HepG2 (cell line): Measurements from ENCODE around the gene HSD11B2. TPM values are rescaled to one million over a fixed set of nuclear protein-coding genes. Genes with fewer than 3 reads are reported as not detected.

Source experiments
- ELF3 ChIP-seq: IDR thresholded peaks from 2 replicates; pipeline ENCODE4 v1.6.1; 2016; ENCODE audit warnings: missing genetic modification reagents, missing compliant biosample characterization
- FOSL1 ChIP-seq: sonication (generic); formaldehyde crosslinking; IDR thresholded peaks from 2 replicates; pipeline ENCODE4 v1.9.0; 2021; ENCODE audit warnings: missing genetic modification reagents, borderline replicate concordance
- GPN1 ChIP-seq: sonication (generic); formaldehyde crosslinking; IDR thresholded peaks from 2 replicates; pipeline ENCODE4 v1.5.1; 2020; ENCODE audit warnings: missing genetic modification reagents, borderline replicate concordance
- IRX3 ChIP-seq: sonication (generic); formaldehyde crosslinking; IDR thresholded peaks from 2 replicates; pipeline ENCODE4 v1.8.1; 2023; ENCODE audit warnings: mild to moderate bottlenecking, low read depth, missing genetic modification reagents, borderline replicate concordance
- LCORL ChIP-seq, 2 experiments: fragments of 450-650 bp in 1 of 2; sonication (generic) in 1 of 2; formaldehyde crosslinking in 1 of 2; IDR thresholded peaks; 2 replicates each; pipeline versions ENCODE4 v1.5.0 to v1.6.1; 2017 to 2020; ENCODE audit warnings: antibody characterized with exemption in 1 of 2, missing genetic modification reagents in 1 of 2
- MTA1 ChIP-seq: sonication (generic); formaldehyde crosslinking; IDR thresholded peaks from 2 replicates; pipeline ENCODE4 v1.4.0; 2020; ENCODE audit warnings: missing genetic modification reagents, mild to moderate bottlenecking, borderline replicate concordance
- TMF1 ChIP-seq: sonication (generic); formaldehyde crosslinking; IDR thresholded peaks from 2 replicates; pipeline ENCODE4 v1.8.1; 2022; ENCODE audit warnings: low read depth, missing genetic modification reagents
- ZFX ChIP-seq: sonication (generic); formaldehyde crosslinking; IDR thresholded peaks from 2 replicates; pipeline ENCODE4 v1.4.0; 2020; ENCODE audit warnings: mild to moderate bottlenecking, low read depth, missing genetic modification reagents, moderate library complexity
- ZKSCAN5 ChIP-seq: sonication (generic); formaldehyde crosslinking; IDR thresholded peaks from 2 replicates; pipeline ENCODE4 v1.5.1; 2020; ENCODE audit warnings: mild to moderate bottlenecking, missing genetic modification reagents
- ZNF20 ChIP-seq: sonication (generic); formaldehyde crosslinking; IDR thresholded peaks from 2 replicates; pipeline ENCODE4 v1.4.0; 2020; ENCODE audit warnings: mild to moderate bottlenecking, moderate library complexity, missing genetic modification reagents
- ZNF441 ChIP-seq: sonication (generic); formaldehyde crosslinking; IDR thresholded peaks from 2 replicates; pipeline ENCODE4 v1.7.0; 2021; ENCODE audit warnings: missing genetic modification reagents, borderline replicate concordance
- ZNF619 ChIP-seq: sonication (generic); formaldehyde crosslinking; IDR thresholded peaks from 2 replicates; pipeline ENCODE4 v1.4.0; 2020; ENCODE audit warnings: mild to moderate bottlenecking, missing genetic modification reagents
- ZNF629 ChIP-seq: sonication (generic); formaldehyde crosslinking; conservative IDR thresholded peaks from 2 replicates; pipeline ENCODE4 v1.5.0; 2020; ENCODE audit warnings: missing genetic modification reagents
- ZNF737 ChIP-seq: sonication (generic); formaldehyde crosslinking; IDR thresholded peaks from 2 replicates; pipeline ENCODE4 v1.5.0; 2020; ENCODE audit warnings: missing genetic modification reagents, mild to moderate bottlenecking, borderline replicate concordance
- polyA plus RNA-seq, 8 experiments: library from polyadenylated mRNA; depleted of rRNA in 3 of 8; stranded (reverse) in 7 of 8; unstranded in 1 of 8; fragments of >200 nt; fragmentation: Illumina TruSeq in 4 of 8; extraction: Trizol in 4 of 8; gene quantifications; 2 replicates each; pipeline versions ENCODE4 v1.2.1 to v1.2.3, GENCODE V29; 2011 to 2016; ENCODE audit warnings: low read depth in 4 of 8, missing spikeins in 1 of 8, mixed read lengths in 1 of 8; ENCODE audit not compliant: insufficient read depth in 1 of 8
- total RNA-seq, 5 experiments: library from RNA; depleted of rRNA; stranded (reverse); fragments of >200 nt; fragmentation: Illumina TruSeq; extraction: Trizol; gene quantifications; 2 replicates each; pipeline ENCODE4 v1.2.3, GENCODE V29; 2016; ENCODE audit warnings: low read depth in 1 of 5
- TF ChIP-seq, protein P1 (sequence below): sonication (generic); formaldehyde crosslinking; IDR thresholded peaks from 2 replicates; pipeline ENCODE4 v1.4.0; 2020; ENCODE audit warnings: mild to moderate bottlenecking, missing genetic modification reagents
- TF ChIP-seq, protein P2 (sequence below): sonication (generic); formaldehyde crosslinking; IDR thresholded peaks from 2 replicates; pipeline ENCODE4 v1.5.0; 2020; ENCODE audit warnings: mild to moderate bottlenecking, low read depth, missing genetic modification reagents, borderline replicate concordance
- TF ChIP-seq, protein P3 (sequence below): sonication (generic); formaldehyde crosslinking; IDR thresholded peaks from one replicate; pipeline ENCODE4 v1.5.1; 2020; ENCODE audit warnings: mild to moderate bottlenecking, missing genetic modification reagents; ENCODE audit errors: not compliant biosample characterization

HSD11B2 gene
- total and polyA plus RNA-seq, 2 of the 13 experiments (the other 11 are each of a cell fraction or from before 2014, with no cell fraction given): 8.9 to 13.6 TPM

DNA sequence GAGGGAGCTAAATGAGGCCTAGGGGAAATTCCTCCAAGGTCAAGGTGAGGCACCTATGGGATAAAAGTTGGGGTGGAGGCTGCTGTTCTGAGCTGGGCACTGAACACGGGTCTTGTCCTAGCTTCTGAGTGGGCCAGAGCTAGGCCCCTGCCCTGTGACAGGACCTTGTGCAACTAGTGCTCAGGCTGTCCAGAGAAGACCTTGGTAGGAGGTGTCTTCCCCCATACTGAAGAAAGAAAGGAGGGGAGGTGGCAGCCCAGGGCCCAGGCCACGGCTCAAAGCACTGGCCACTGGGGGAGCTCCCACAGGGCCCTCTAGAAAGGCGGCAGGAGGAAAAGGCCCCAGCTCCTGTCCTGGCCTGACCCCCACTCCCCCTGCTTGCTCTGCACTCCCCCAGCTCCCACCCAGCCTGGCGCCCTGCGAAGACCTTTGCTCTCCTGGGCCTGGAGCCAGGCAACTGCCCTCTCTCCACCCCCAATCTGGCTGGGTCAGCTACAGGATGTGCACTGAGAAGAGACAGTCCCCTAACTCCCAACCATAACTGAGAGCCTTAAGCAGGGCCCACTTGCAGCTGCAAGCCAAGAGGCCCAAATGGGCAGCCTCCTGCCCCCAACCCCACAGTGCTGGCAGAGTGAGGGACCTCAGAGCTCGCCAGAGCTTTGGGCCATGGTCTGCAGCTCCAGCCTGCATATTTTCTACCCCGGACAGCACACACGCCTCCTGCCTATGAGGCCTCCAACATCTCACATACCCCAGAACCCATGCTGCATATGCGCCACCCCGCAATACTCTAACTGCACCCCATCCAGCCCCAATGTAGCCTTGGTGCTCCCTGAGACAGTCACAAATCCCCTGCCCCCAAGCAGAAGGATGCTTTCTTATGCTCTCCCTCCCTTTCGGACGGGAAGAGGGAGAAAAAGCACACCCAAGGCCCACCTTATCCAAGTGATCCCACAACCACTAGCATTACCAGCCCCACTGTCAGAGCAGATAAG lies 15.3 kb downstream of the HSD11B2 start (continued):
- TF ChIP-seq, protein P1, sequence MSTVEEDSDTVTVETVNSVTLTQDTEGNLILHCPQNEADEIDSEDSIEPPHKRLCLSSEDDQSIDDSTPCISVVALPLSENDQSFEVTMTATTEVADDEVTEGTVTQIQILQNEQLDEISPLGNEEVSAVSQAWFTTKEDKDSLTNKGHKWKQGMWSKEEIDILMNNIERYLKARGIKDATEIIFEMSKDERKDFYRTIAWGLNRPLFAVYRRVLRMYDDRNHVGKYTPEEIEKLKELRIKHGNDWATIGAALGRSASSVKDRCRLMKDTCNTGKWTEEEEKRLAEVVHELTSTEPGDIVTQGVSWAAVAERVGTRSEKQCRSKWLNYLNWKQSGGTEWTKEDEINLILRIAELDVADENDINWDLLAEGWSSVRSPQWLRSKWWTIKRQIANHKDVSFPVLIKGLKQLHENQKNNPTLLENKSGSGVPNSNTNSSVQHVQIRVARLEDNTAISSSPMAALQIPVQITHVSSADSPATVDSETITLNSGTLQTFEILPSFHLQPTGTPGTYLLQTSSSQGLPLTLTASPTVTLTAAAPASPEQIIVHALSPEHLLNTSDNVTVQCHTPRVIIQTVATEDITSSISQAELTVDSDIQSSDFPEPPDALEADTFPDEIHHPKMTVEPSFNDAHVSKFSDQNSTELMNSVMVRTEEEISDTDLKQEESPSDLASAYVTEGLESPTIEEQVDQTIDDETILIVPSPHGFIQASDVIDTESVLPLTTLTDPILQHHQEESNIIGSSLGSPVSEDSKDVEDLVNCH (CRISPR knock-in tag): no peak
- no peak for TF ChIP-seq ZNF737 (CRISPR knock-in tag)
- TF ChIP-seq, protein P2, sequence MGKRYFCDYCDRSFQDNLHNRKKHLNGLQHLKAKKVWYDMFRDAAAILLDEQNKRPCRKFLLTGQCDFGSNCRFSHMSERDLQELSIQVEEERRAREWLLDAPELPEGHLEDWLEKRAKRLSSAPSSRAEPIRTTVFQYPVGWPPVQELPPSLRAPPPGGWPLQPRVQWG: no peak
- peak; percentile 78; the same call in 1 of the 2 replicates for TF ChIP-seq MTA1 (CRISPR knock-in tag)
- TF ChIP-seq ZFX (CRISPR knock-in tag): peak; percentile 96
- no peak; the same call in 1 of the 2 replicates for TF ChIP-seq ZNF619
- TF ChIP-seq GPN1 (CRISPR knock-in tag): no peak
- no peak for TF ChIP-seq ZNF441 (CRISPR knock-in tag)
- 0 out of 2 replicates have a peak, but pooled peaks have one; percentile 8 for TF ChIP-seq LCORL (IDR thresholded peaks at IDR 0.05)
- TF ChIP-seq LCORL (CRISPR knock-in tag; IDR thresholded peaks at IDR 0.05): peak; percentile 98
- peak; percentile 42; the same call in 1 of the 2 replicates for TF ChIP-seq ELF3 (CRISPR knock-in tag)
- TF ChIP-seq ZNF20 (CRISPR knock-in tag): no peak
- no peak for TF ChIP-seq FOSL1 (CRISPR knock-in tag)
- no peak for TF ChIP-seq IRX3
- no peak for TF ChIP-seq ZKSCAN5 (CRISPR knock-in tag)
- no peak for TF ChIP-seq ZNF629 (CRISPR knock-in tag)
- TF ChIP-seq TMF1 (CRISPR knock-in tag): no peak
- TF ChIP-seq, protein P3, sequence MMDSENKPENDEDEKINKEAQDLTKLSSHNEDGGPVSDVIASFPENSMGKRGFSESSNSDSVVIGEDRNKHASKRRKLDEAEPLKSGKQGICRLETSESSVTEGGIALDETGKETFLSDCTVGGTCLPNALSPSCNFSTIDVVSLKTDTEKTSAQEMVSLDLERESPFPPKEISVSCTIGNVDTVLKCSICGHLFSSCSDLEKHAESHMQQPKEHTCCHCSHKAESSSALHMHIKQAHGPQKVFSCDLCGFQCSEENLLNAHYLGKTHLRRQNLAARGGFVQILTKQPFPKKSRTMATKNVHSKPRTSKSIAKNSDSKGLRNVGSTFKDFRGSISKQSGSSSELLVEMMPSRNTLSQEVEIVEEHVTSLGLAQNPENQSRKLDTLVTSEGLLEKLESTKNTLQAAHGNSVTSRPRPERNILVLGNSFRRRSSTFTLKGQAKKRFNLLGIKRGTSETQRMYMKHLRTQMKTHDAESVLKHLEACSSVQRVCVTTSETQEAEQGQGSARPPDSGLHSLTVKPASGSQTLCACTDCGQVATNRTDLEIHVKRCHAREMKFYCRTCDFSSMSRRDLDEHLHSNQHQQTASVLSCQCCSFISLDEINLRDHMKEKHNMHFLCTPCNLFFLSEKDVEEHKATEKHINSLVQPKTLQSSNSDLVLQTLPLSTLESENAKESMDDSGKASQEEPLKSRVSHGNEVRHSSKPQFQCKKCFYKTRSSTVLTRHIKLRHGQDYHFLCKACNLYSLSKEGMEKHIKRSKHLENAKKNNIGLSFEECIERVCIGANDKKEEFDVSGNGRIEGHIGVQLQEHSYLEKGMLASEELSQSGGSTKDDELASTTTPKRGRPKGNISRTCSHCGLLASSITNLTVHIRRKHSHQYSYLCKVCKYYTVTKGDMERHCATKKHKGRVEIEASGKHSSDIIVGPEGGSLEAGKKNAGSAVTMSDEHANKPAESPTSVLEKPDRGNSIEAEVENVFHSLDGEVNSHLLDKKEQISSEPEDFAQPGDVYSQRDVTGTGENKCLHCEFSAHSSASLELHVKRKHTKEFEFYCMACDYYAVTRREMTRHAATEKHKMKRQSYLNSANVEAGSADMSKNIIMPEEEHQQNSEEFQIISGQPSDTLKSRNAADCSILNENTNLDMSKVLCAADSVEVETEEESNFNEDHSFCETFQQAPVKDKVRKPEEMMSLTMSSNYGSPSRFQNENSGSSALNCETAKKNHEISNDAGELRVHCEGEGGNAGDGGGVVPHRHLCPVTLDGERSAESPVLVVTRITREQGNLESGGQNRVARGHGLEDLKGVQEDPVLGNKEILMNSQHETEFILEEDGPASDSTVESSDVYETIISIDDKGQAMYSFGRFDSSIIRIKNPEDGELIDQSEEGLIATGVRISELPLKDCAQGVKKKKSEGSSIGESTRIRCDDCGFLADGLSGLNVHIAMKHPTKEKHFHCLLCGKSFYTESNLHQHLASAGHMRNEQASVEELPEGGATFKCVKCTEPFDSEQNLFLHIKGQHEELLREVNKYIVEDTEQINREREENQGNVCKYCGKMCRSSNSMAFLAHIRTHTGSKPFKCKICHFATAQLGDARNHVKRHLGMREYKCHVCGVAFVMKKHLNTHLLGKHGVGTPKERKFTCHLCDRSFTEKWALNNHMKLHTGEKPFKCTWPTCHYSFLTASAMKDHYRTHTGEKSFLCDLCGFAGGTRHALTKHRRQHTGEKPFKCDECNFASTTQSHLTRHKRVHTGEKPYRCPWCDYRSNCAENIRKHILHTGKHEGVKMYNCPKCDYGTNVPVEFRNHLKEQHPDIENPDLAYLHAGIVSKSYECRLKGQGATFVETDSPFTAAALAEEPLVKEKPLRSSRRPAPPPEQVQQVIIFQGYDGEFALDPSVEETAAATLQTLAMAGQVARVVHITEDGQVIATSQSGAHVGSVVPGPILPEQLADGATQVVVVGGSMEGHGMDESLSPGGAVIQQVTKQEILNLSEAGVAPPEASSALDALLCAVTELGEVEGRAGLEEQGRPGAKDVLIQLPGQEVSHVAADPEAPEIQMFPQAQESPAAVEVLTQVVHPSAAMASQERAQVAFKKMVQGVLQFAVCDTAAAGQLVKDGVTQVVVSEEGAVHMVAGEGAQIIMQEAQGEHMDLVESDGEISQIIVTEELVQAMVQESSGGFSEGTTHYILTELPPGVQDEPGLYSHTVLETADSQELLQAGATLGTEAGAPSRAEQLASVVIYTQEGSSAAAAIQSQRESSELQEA: no peak
